Pancreas (tissue), 10 donors: ENCODE measurements around the gene ZNF592. TPM values are rescaled to one million over a fixed set of nuclear protein-coding genes. Genes with fewer than 3 reads are reported as not detected.

Experiments used
- ATAC-seq, 4 donors: fragments of 200-7000 bp; cut with Tn5 transposase; one replicate each; pipeline versions ENCODE4 v1.8.0 to v1.9.1; 2020; ENCODE audit warnings: mild to moderate bottlenecking in 4 of 4, moderate library complexity in 4 of 4
- DNase-seq, 6 donors: peaks; one replicate each; pipeline ENCODE4 v3.0.0-alpha.2; 2020
- FAIRE-seq: peaks from 2 replicates; lab custom pipeline; 2012; peaks lifted over from hg19 to GRCh38; lab: Jason Lieb, UNC
- H3K27ac ChIP-seq, 4 donors: fragments of 200-600 bp; sonication (generic); 1 replicate in 3 of 4; 2 replicates in 1 of 4; pipeline versions ENCODE4 v1.5.0 to v1.8.0; 2020
- H3K27me3 ChIP-seq, 4 donors: fragments of 200-600 bp; one replicate each; pipeline ENCODE4 v1.8.0; 2021
- H3K36me3 ChIP-seq, 3 donors: fragments of 200-600 bp; sonication (generic) in 1 of 3; one replicate each; pipeline versions ENCODE4 v1.5.0 to v1.8.0; 2020 to 2021
- H3K4me1 ChIP-seq, 3 donors: fragments of 200-600 bp; one replicate each; pipeline ENCODE4 v1.8.0; 2021
- H3K4me3 ChIP-seq, 4 donors: fragments of 200-600 bp; sonication (generic) in 2 of 4; one replicate each; pipeline versions ENCODE4 v1.5.0 to v1.8.0; 2020 to 2021
- H3K9me3 ChIP-seq, 4 donors: fragments of 200-600 bp; one replicate each; pipeline ENCODE4 v1.8.0; 2021
- CTCF ChIP-seq, 4 donors: fragments of 200-600 bp; sonication (generic) in 3 of 4; IDR thresholded peaks; one replicate each; pipeline versions ENCODE4 v1.5.0 to v1.8.0; 2021; ENCODE audit warnings: antibody characterized with exemption in 4 of 4
- WGBS, 2 donors: extraction: QIAGEN DNeasy Blood & Tissue Kit; methylation state at CpG; one replicate each; pipeline ENCODE4 v1.1.7; 2013; 5-methylcytosine and 5-hydroxymethylcytosine counted together
- intact Hi-C, 3 donors: fragments of 100-400 bp; cut with DNase I; formaldehyde crosslinking; loops; one replicate each; pipeline versions ENCODE4 v1.11.1 to v1.14.2; 2022
- polyA plus RNA-seq, 2 donors: library from polyadenylated mRNA; stranded (reverse); fragments of 200-250 nt; gene quantifications; one replicate each; pipeline ENCODE4 v1.2.3, GENCODE V29; 2013
- total RNA-seq, 6 donors: library from RNA; stranded (reverse); fragmentation: NEBNext Ultra II Directional in 4 of 6; extraction: Animal tissue kit (Norgen Biotek cat#: 25700) in 4 of 6; gene quantifications; one replicate each; pipeline versions ENCODE4 v1.2.1 to v1.2.4, GENCODE V29; 2021 to 2023
- donor health status: healthy with polysubstance abuse.
- donor health status: DM: no; HTN: no; CAD: no; lungs with moderate emphysema.
- donor health status: DM: no; HTN: no; CAD: no.
- donor health status: control.
- donor health status: control.
- donor health status: Bipolar disorder and iron deficiency.
- donor health status: DM: yes; HTN: yes; CAD: no.
- donor health status: DM: no; HTN: no; CAD: no.
- donor health status: DM: no; HTN: no; CAD: no.
- donor health status: DM: yes; HTN: yes; CAD: no.

ZNF592 gene
- total and polyA plus RNA-seq, 8 donors, result 9.1 to 16.6 (median 12.0) TPM

GRCh38 chr15:84782346-84782745, 34.0 kb downstream of the ZNF592 start:
- no peaks in the 10 kb centered on the region for H3K9me3 ChIP-seq
- FAIRE-seq (no peak), DNase-seq (no peak), ATAC-seq (no peak)
- H3K36me3 ChIP-seq, result peaks cover 8 to 29% (median 22%) of the 10 kb centered on the region in 3 donors
- no peak overlapping the region for H3K27ac ChIP-seq
- H3K27me3 ChIP-seq, result no peaks in the 10 kb centered on the region
- H3K4me1 ChIP-seq, result no peaks in the 10 kb centered on the region
- intact Hi-C loops, result no loop called here
- TF ChIP-seq CTCF (IDR thresholded peaks at IDR 0.05), result no peak
- H3K4me3 ChIP-seq, result no peak overlapping the region

- intact Hi-C loops, result no loop called here
- no peaks in the 10 kb centered on the region for H3K9me3 ChIP-seq
- FAIRE-seq, result no peak
- H3K4me1 ChIP-seq, result no peaks in the 10 kb centered on the region
- peaks cover 8 to 29% (median 22%) of the 10 kb centered on the region in 3 donors for H3K36me3 ChIP-seq
- H3K27ac ChIP-seq, result no peak overlapping the region
- 86 to 87% methylated on average over 12 of the region's 12 CpGs for WGBS, 2 donors
- TF ChIP-seq CTCF (IDR thresholded peaks at IDR 0.05), result no peak
- no peak for DNase-seq
- no peak overlapping the region for H3K4me3 ChIP-seq
- no peak for ATAC-seq
- H3K27me3 ChIP-seq, result no peaks in the 10 kb centered on the region
Observed at GRCh38 chr15:84783493-84784251, 35.3 kb downstream of the ZNF592 start.

- H3K4me3 ChIP-seq, result no peak overlapping the region
- H3K27ac ChIP-seq, result no peak overlapping the region
- ATAC-seq (no peak), DNase-seq (no peak), FAIRE-seq (no peak)
- H3K36me3 ChIP-seq, result peaks cover 8 to 29% (median 22%) of the 10 kb centered on the region in 3 donors
- H3K4me1 ChIP-seq, result no peaks in the 10 kb centered on the region
- intact Hi-C loops, result no loop called here
- TF ChIP-seq CTCF (IDR thresholded peaks at IDR 0.05), result no peak
- H3K9me3 ChIP-seq, result no peaks in the 10 kb centered on the region
- 94 to 96% methylated on average over 17 of the region's 17 CpGs for WGBS, 2 donors
- H3K27me3 ChIP-seq, result no peaks in the 10 kb centered on the region
Observed at GRCh38 chr15:84784262-84784661, 35.9 kb downstream of the ZNF592 start.

- 78 to 95% methylated on average over 5 of the region's 5 CpGs for WGBS, 2 donors
- ATAC-seq, result no peak
- no peak for FAIRE-seq
Observed at GRCh38 chr15:84785053-84785452, 36.7 kb downstream of the ZNF592 start.

More at GRCh38 chr15:84785053-84785452, 36.7 kb downstream of the ZNF592 start:
- no peak for TF ChIP-seq CTCF (IDR thresholded peaks at IDR 0.05)
- Histone ChIP-seq H3K27me3 (no peaks in the 10 kb centered on the region), H3K9me3 (no peaks in the 10 kb centered on the region), H3K36me3 (peaks cover 8 to 29% (median 22%) of the 10 kb centered on the region in 3 donors), H3K4me1 (no peaks in the 10 kb centered on the region), H3K4me3 (no peak overlapping the region), H3K27ac (no peak overlapping the region)
- intact Hi-C loops, result no loop called here
- DNase-seq, result no peak
